Endothelial cell of hepatic sinusoid (primary cell): ENCODE results near the gene AKAP13.
"Not testable (repeated sequence)": the region's sequence is repeated elsewhere in the genome, so short reads cannot be mapped to it uniquely, and the experiment has no call there.

Experiments used
- in situ Hi-C: cut with HindIII; loops from 2 replicates; pipeline ENCODE4 v1.10.0; 2017; ENCODE audit warnings: low sequenced_read_pairs

Gene AKAP13

GRCh38 chr15:85380217-85380811 is at the start of gene AKAP13:
Gene AKAP13 (plus strand): TSS chr15:85380603. CDS start chr15:85485721, 105,118 bp downstream.
- in situ Hi-C loops: no loop called here

DNA sequence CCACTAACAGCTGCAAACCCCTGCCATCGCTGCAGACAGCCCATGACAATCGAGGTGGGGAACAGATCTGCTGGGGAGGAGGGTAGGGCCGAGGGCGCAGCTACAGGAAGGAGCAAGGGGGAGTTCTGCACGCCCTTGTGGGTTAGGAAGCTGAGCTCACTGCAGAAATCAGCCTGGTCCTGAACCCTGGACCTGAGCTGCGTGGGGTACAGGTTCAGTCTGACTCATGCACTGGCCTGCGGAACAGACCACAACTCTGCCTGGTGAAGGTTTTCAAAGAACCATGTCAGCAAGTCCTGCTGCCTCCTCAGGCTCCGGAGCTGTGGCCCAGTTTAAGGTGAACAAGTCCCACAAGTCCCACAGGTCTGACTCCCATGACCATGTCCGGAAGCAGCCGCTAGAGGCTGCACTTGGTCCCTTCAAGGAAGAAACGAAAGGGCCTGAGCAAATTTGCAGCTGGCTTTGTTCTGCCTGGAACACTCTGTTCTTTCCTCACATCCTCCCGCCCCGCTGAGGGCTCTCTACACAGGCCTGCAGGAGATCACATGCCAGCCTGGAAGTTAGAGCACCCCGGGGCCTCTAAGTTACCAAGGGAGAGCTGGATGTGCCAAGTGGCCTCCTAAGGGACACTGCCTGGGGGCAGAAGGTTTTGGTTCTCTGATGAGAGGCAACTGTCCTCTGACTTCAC is 49.4 kb upstream of the AKAP13 start:
- in situ Hi-C loops: no loop called here

- in situ Hi-C loops: no loop called here
Measured at GRCh38 chr15:85331655-85332285, 48.6 kb upstream of the AKAP13 start.

GRCh38 chr15:85333132-85333831 is 47.1 kb upstream of the AKAP13 start:
- in situ Hi-C loops: no loop called here

DNA sequence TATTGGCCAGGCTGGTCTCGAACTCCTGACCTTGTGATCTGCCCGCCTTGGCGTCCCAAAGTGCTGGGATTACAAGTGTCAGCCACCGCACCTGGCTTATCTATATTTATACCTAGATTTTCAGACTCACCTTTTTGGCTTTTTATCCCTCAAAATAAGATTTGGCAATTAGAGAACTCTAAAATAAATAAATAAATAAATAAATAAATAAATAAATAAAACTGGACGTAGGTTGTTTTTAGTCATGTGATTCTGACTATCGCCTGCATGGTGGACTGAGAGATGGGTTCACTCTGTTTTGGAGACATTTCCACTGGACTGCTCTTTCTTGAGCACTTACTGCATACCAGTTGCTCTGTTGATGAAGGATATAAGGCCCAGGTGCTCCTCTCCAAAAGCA is 46.2 kb upstream of the AKAP13 start:
- in situ Hi-C loops: no loop called here

GRCh38 chr15:85335193-85335942 is 45.0 kb upstream of the AKAP13 start:
- in situ Hi-C loops: loop anchor here (5.0 kb wide), 1 partner anchor 82 kb away; no protein-coding TSS in a partner anchor

- in situ Hi-C loops: loop anchor here (5.0 kb wide), 1 partner anchor 80 kb away; no protein-coding TSS in a partner anchor
Measured at GRCh38 chr15:85336880-85337279, 43.5 kb upstream of the AKAP13 start.

- in situ Hi-C loops: loop anchor here (5.0 kb wide), 1 partner anchor 80 kb away; no protein-coding TSS in a partner anchor
Measured at GRCh38 chr15:85337425-85338074, 42.9 kb upstream of the AKAP13 start.

DNA sequence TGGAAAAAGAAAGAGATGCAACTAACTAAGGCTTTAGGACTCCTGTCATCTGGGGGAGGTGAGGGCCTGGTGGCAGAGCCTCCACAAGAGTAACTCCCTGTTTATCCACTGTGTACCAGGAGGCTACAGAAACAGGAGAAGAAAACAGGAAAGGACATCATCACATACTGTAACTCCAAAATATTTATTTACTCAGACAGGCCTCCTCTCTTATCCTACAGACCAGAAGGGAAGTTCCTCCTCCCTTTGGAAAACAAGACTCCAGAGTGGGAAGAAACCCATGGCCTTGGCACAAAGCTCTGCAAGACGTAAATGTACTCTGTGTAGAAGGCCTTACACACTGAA is 40.1 kb upstream of the AKAP13 start:
- in situ Hi-C loops: no loop called here

GRCh38 chr15:85340852-85341251 is 39.6 kb upstream of the AKAP13 start:
- in situ Hi-C loops: no loop called here

- in situ Hi-C loops: not testable (repeated sequence)
Measured at GRCh38 chr15:85342163-85342562, 38.2 kb upstream of the AKAP13 start.

- in situ Hi-C loops: not testable (repeated sequence)
Measured at GRCh38 chr15:85343443-85343842, 37.0 kb upstream of the AKAP13 start.

DNA sequence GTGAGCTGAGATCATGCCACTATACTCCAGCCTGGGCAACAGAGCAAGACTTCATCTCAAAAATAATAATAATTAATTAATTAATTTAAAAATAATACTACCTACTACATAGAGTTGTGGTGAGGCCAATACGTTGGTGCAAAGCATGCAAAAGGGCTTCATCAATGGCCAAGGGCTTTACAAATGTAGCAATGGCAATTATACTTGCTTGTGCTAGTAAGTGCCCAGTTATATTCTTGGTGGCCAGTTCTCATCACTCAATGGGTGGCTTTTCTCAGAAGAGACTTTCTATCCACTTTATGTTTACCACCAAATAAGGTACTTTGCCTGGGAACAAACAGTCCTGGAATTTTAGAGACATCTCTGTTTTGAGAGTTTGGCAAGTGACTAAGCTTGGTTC is 36.2 kb upstream of the AKAP13 start:
- in situ Hi-C loops: not testable (repeated sequence)

DNA sequence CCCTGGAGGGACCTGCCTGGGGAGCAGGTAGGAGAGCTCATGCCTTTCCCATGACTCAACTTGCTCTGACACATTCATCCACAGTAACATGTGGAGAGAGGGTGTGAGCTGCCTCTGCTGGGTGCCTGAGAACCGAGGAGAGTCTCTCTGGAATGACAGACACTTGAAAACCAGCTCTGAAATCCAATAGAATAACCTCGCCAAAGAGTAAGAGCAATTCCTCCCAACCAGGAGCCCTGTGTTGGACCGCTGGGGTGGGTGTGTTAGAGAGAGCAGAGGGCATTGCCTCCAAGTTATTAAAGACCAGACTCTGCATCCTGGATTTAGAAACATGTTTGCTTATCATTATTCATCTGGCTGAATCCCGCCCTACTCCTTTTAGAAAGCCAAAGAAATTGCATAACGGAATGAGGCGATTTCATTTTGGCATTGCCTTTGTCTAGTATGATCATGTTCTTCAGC is 35.7 kb upstream of the AKAP13 start:
- in situ Hi-C loops: not testable (repeated sequence)

GRCh38 chr15:85345196-85345918 is 35.0 kb upstream of the AKAP13 start:
- in situ Hi-C loops: not testable (repeated sequence)

DNA sequence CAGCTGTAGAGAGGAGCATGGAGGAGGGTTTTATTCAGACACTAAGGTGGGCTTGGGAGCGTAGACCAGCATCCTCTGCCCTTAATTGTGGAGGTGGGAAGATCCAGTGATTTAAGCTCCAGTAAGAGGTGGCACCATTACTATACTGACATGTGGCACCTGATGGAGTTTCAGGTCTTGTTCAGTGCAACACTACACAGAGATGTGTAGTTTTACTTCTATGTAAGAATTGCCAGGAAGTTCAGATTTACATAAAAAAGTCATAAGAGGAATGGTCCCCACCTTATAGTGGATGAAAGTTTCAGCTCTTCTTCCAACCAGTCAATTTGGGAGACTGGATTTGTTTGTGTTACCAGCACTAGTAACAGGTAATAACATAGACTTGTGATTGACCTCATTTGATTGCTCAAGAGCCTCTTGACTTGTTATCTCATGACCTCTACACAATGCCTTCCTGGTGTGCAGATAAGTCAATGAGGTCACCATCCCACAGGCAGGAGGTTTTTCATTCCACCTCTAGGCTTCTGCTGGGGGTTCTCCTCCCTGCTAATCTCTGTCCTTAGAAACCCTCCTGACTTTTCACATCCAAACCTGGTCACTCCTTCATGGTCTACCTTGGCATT is 33.8 kb upstream of the AKAP13 start:
- in situ Hi-C loops: not testable (repeated sequence)

GRCh38 chr15:85347264-85348047 is 32.9 kb upstream of the AKAP13 start:
- in situ Hi-C loops: not testable (repeated sequence)

DNA sequence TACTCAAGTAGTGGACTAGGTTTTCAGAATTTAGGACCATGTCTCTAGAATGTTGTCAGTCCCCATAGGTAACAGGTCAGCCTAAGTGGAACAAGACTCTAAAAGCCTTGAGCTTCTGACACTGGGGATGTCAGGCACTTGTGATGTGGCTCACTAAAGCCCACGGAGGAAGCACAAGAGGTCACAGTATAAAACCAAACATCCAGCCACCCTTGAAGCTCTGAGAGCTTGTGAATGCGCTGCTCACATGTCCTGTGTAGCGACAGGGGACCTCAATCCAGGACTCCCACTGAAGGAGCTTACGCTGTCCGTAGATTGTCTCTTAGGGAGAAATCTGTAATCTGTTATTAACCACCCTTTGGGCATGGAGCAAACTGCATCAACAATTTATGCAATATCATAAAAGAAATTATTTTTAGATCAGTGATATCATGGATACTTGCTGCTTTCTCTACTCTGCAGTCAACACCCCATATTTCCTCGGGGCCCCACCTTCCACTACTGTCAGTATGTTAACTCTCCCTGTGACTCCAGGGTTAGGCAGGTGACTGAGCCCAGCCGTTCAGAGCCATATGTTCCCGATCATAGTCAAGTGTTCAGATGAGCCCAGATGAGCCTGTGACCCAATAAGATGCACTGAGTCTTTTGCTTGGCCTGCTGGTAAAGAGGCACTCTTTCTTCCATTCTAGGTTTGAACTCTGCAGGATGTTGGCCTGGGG is 32.2 kb upstream of the AKAP13 start:
- in situ Hi-C loops: not testable (repeated sequence)
